Fibroblast of the aortic adventitia (primary cell): ENCODE results near the gene PHF2. TPM values are rescaled to one million over a fixed set of nuclear protein-coding genes. Genes with fewer than 3 reads are reported as not detected.

ENCODE experiments used
- DNase-seq: peaks from one replicate; pipeline ENCODE4 v3.0.0-alpha.2; 2010; ENCODE audit warnings: low read depth
- H3K4me3 ChIP-seq: 2 replicates; pipeline ENCODE4 v1.5.1; 2011; ENCODE audit warnings: low read depth, mild to moderate bottlenecking, control low read depth, low read length, moderate library complexity
- CTCF ChIP-seq: IDR thresholded peaks from 2 replicates; pipeline ENCODE4 v1.5.1; 2011; ENCODE audit warnings: mild to moderate bottlenecking, low read length, control low read depth, inconsistent platforms; ENCODE audit not compliant: insufficient read depth
- total RNA-seq: library from RNA; depleted of rRNA; stranded (reverse); fragments of >200 nt; gene quantifications from 2 replicates; pipeline ENCODE4 v1.2.3, GENCODE V29; 2012; ENCODE audit warnings: low replicate concordance

Gene PHF2
- total RNA-seq, 1 donor: 14.2 TPM

- no peak for TF ChIP-seq CTCF
- no peak for DNase-seq
- no peak overlapping the region for H3K4me3 ChIP-seq
Observed at GRCh38 chr9:93710370-93710723, 134.0 kb downstream of the PHF2 start.

GRCh38 chr9:93711002-93711401, 134.6 kb downstream of the PHF2 start:
- H3K4me3 ChIP-seq: no peak overlapping the region
- DNase-seq: no peak
- no peak for TF ChIP-seq CTCF

GRCh38 chr9:93712896-93713295, 136.5 kb downstream of the PHF2 start:
- DNase-seq: no peak
- H3K4me3 ChIP-seq: no peak overlapping the region
- no peak for TF ChIP-seq CTCF

DNA sequence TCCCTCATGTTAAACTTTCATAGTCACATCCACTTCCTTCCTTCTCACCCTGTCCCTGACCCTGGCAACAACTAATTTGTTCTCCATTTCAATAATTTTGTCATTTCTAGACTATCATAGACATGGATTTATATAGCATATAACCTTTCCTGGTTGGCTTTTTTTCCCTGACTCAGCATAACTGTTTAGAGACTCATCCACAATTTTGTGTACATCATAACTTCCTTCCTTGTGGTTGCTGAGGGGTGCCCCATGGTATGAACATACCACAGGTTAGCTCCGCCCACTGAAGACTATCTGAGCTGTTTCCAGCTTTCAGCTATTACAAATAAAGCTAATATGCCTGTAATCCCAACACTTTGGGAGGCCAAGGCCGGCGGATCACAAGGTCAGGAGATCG, 137.3 kb downstream of the PHF2 start:
- no peak for TF ChIP-seq CTCF
- DNase-seq: no peak

DNA sequence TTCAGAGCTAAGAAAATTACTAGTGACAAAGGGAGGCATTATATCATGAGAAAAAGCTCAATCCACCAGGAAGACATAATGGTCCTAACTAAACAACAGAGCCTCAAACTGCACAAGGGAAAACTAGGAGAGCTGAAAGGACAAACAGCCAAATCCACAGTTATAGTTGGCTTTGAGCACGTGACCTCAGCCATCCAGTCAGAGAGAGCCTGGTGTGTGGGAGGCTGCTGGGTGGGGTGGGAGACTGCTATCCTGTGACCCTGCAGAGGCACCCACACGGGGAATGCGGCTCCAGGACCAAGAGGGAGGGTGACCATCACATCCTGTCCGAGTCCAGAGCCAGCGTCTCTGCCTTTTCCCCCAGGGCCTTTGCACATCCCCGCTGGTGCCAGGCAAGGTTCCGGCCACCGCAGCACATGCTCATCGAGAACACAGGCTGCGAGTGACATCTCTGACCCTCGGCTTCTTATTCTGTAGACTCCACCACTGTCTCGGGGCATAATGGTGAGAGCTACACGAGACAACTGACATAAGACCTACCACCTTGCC, 145.1 kb downstream of the PHF2 start:
- H3K4me3 ChIP-seq: no peak overlapping the region
- no peak for DNase-seq
- no peak for TF ChIP-seq CTCF

More for the DNA sequence above, 137.3 kb downstream of the PHF2 start:
- H3K4me3 ChIP-seq: no peak overlapping the region

DNA sequence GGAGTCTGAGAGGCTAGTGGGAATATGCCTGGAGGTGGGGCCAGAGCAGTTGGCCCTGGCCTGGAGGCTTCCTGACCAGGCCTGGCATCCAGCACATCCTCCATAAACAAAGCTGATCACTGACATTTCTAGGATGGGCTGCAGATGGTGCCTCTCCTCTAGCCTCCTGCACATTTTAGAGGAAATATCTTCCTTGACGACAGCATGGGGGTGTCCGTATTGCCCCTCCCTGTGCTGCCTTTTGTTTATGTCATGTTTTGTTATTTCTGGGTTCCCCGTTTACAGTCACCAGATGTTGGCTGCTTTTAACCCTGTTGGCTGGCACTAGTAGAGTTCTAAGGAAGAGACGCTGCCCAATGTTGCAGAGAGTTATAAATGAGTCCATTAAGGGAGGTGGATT, 148.5 kb downstream of the PHF2 start:
- no peak overlapping the region for H3K4me3 ChIP-seq
- DNase-seq: no peak
- TF ChIP-seq CTCF: no peak

GRCh38 chr9:93725382-93725781, 149.0 kb downstream of the PHF2 start:
- no peak for TF ChIP-seq CTCF
- H3K4me3 ChIP-seq: no peak overlapping the region
- DNase-seq: no peak
